SW 1271 (cell line): ENCODE data around the gene PAPSS1.
"Not testable (repeated sequence)": the region's sequence is repeated elsewhere in the genome, so short reads cannot be mapped to it uniquely, and the experiment has no call there.

ENCODE experiments used
- DNase-seq, 2 experiments: peaks; one replicate each; lab custom pipeline; 2025; lab: John Stamatoyannopoulos, UW

The PAPSS1 gene

DNA sequence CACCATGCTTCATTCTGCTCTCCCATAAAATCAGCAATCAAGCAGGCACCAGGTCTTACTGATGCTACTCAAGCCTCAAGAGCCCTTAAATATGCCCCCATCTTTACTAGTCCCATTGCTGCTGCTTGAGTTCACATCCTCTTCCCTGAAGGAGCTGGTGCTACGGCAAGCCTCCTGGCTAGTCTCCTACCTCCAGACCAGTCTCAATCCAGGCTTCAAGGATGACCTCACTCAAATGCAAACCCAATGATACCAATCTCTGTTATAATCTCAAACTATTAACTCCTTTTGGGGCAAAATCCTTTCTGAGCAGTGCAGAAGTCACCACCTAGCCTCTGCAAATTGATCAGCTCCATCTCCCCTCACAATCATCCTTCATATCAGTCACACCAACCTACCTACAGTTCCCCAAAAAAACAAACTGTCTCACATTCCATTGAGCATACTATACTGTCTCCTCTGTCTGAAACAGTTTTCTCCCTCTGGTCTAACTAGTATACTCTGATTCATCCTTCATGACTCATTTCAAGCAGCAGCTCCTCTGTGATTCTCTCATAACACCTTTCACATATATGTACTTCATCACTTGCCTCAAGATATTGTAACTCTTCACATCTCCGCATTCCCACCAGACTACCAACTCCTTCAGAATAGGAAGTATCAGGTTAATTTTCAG, 30.0 kb downstream of the PAPSS1 start:
- peak; percentile 4 to 64 for DNase-seq

GRCh38 chr4:107688421-107688820, 31.6 kb downstream of the PAPSS1 start:
- DNase-seq: no peak

- DNase-seq: no peak
Observed at GRCh38 chr4:107685740-107686139, 34.3 kb downstream of the PAPSS1 start.

DNA sequence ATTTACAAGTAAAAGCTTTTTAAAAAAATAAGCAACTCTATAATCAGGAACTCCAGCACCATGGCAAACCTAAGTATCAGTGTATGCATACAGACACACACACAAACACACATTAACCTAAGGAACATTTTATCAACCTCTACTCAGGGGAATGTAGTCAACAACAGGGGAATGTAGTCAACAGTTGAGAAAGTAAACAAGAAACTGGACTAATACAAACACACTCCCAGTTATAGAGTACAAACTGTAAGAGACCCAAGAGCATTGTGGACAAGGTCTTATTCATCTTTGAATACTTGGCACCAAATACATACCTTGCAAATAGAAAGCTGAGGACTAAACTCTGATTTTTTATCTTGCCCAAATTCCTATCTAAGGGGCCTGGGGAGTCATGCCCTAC, 36.2 kb downstream of the PAPSS1 start:
- no peak for DNase-seq

- DNase-seq: no peak
Observed at GRCh38 chr4:107682306-107682705, 37.7 kb downstream of the PAPSS1 start.

DNA sequence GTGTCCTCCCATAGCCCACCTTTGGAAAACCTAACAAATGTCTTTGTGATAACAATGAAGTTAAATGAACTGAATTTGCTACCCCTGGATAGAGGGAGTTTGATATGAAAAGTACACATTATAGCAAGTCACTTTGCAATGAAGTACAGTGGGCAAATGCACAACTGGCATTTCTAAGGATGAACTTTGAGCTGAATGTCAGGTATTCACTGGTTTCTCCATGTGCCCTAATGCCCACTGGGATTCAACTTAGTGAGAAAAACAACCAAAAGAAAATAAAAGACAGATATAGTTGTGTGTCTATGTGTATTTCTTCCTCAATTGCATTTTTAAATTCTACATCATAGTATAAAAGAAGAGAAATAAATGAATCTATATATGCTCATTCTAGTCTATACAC, 51.0 kb downstream of the PAPSS1 start:
- DNase-seq: no peak

DNA sequence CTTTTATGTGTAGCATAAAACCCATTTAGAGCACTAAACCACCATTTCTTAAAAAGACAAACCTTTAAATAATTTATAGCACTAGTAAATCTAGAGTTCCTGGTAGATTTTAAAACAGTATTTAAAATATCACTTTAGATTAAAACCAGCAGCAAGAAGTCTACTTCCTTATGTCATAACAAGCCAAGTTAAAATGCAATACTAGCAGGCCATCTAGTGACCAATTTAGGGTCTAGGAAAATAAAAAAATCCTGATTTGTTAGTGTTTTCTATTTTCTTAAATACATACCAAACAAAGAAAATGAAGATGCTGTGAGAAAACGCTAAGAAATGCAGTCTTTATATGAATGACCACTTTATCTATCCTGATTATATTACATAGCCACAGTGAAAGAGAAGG, 53.9 kb downstream of the PAPSS1 start:
- no peak for DNase-seq

GRCh38 chr4:107665001-107665400, 55.0 kb downstream of the PAPSS1 start:
- no peak for DNase-seq

DNA sequence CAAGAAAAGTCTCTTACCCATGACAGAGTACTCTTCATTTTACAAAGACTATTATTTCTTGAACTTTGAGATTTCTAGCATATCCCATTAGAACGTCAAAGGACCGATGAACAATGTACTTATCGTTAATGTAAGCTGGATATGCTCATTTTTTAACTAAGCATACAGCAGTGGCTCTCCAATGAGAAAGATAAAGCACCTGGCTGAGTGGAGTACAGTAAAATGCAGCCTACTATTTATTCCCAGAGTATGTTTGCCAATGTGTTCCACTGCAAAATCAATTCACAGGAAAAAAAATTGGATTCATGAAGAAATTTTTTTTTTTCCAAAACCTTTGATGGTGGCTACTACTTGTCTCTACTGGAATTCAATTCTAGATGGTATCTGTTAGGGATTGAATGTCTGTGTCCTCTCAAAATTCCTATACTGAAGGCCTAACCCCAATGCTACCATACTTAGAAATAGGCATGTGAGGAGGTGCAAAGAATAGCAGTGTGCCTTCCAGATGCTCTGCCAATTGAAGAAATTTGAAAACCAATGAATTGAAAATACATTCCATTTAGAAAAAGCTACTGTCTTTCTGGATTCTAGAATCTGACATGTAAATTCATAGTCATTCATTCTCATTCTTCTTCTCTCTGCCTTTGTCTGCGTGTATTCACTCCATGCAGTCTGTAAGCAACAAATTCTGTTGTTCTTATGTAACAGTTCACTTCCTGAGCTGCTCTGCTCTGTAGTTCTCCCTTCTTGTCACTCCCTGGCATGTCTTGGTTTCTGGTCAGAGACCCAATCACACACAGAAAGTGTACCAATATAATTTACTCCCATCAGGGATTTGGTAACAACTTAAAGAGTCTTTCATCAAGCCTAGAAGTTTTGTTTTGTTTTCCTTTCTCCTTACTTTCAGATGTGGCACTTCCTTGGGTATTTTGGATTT, 61.4 kb downstream of the PAPSS1 start:
- DNase-seq: no peak

- DNase-seq: no peak
Observed at GRCh38 chr4:107655289-107655688, 64.7 kb downstream of the PAPSS1 start.

DNA sequence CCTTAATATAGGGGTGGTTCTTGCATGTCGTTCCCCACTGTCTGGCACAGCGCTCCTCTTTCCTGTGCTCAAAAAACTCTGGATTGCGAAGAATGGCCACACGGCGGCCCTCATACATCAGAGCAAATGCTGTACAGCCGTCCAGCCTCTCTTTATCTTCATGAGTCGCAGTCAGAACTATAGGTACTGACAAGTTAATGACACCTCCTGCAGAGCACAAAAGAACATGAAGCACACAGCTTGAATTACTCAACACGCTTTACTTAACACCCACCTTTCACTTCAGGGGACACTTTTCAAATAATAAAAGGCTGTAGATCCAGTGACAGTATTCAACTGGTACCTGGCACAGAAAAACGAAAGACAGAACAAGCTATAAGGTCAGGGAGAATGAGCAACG, 65.3 kb downstream of the PAPSS1 start:
- DNase-seq: no peak

- not testable (repeated sequence) for DNase-seq
Observed at GRCh38 chr4:107651408-107651807, 68.6 kb downstream of the PAPSS1 start.

GRCh38 chr4:107650251-107650650, 69.8 kb downstream of the PAPSS1 start:
- no peak for DNase-seq

DNA sequence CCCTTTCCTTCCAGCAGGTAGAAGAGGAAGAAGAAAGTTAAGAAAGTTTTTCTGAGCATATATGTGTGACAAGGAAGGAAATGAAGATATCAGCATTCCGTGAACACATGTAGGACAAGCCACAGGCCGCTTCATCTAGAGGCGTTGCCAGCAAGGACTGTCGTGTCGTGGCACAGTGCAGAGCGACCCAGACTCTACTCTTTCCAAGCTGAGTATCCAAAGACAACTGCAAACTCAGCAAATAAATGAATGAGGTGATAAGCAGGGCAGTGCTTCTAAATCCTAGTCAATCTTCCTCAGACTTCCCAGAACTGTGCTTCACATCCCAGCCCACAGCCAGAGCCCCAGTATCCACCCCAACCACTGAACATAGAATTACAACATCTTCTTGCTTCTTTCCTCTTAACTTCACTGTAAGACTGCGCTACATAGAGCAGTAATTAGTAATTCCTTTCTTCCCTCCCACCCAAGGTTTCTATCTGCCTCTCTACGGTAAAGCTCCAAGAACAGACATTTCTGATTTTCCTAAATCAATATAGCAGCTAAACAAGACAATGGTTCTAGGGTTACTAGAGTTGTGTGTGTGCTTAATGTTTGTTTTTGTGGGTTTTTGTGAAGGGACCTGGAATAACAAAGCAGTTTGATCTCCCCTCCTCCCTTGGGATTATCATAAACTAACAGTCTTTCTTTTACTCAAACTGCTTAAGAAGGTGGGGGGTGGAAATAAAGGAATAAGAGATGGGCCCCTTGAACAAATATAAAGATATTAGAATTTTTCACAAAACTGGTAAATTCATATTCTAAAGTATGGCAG, 71.6 kb downstream of the PAPSS1 start:
- DNase-seq: no peak

DNA sequence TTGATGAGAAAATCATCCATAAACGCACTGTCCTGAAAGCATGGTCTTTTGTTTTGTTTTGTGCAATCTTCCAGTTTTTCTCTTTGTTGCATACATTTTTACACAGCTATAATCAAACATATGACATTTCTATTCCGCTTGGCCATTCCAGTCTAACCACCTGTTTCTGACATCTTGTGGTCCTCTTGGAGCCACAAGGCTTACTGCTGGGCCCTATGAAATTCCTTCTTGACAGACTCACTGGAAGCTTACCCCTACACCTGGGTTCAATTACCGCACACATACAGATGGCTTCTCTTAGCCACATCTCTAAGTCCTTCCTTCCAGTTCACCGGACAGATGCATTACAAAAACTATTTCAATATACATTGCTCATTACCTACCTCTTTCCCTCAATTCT, 72.4 kb downstream of the PAPSS1 start:
- no peak for DNase-seq

DNA sequence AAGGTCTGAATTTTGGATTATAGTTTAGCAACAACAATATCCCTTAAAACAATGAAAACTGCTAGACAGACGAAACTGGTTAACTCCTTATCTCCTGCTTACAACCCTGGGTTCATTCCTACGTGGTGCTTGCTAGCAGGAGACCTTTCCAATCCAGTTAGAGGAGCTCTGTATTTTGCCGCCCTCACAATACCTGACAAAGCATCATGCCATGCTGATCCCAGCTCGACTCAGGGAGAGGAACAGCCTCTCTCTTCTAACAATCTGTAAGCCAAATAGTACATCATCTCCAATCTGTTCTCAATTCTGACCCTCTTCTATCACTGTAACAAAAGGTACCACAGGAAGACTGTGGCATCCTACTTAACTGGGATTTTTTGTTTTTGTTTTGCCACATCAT, 74.4 kb downstream of the PAPSS1 start:
- DNase-seq: no peak

- no peak for DNase-seq
Observed at GRCh38 chr4:107643021-107643420, 77.0 kb downstream of the PAPSS1 start.

DNA sequence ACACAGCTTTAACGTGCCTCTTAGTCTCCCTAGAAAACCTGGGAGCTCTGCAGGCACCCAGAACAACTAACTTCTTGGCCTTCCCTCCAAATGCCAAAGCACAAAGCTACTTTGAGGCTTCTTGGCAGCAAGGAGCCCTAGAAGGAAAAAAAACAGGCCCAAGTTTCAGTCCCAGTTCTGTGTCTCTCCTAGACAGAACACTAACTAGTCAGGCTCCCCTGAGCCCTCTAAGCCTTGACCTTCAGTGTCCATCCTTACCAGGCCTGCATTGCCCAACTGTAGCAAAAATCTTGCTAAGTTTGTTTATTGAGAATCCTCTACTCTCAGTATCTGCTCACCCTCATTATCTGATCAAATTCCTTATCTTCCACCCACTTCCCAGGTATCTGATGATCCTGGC, 79.2 kb downstream of the PAPSS1 start:
- no peak for DNase-seq

- no peak for DNase-seq
Observed at GRCh38 chr4:107640197-107640596, 79.8 kb downstream of the PAPSS1 start.

DNA sequence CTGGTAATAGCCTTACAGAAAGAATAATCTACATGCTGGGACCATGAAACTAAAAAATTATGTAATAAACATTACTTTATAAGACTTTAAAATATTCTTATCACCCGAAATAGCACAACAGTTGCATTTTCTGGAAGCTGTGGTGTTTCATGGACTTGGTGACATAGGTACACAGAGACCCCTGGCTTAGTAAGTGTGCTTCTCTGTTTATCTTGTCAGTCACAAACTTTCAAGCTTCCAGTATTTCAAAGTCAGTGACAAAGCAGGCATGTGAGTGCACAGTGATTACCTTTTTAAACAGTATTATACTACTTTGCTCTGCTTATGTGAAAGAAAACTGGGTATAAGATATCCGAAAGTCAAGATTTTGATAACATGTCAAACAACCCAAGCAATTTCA, 84.3 kb downstream of the PAPSS1 start:
- no peak for DNase-seq

GRCh38 chr4:107631560-107631959, 88.5 kb downstream of the PAPSS1 start:
- no peak for DNase-seq

GRCh38 chr4:107630185-107630705, 89.8 kb downstream of the PAPSS1 start:
- no peak for DNase-seq
